DOHH2 (cell line): Measurements from ENCODE around the gene ANK3.

ENCODE experiments used
- H3F3A ChIP-seq: fragments of 200-600 bp; sonication (generic), shearing (Covaris generic); 2 replicates; pipeline ENCODE4 v1.6.0; 2016; ENCODE audit warnings: antibody characterized with exemption, mild to moderate bottlenecking; ENCODE audit not compliant: control insufficient read depth, insufficient read depth
- H3K27ac ChIP-seq: fragments of 200-600 bp; sonication (generic); 2 replicates; pipeline ENCODE4 v1.5.1; 2014; ENCODE audit warnings: low read depth, mild to moderate bottlenecking, low read length, moderate library complexity
- H3K27me3 ChIP-seq: fragments of 200-600 bp; sonication (generic); 2 replicates; pipeline ENCODE4 v1.6.1; 2014; ENCODE audit warnings: mild to moderate bottlenecking, low read length, mixed read lengths; ENCODE audit not compliant: control insufficient read depth
- H3K36me3 ChIP-seq: fragments of 200-600 bp; sonication (generic); 2 replicates; pipeline ENCODE4 v1.6.1; 2014; ENCODE audit warnings: mild to moderate bottlenecking, low read length, moderate library complexity, mixed read lengths; ENCODE audit not compliant: control insufficient read depth
- H3K4me1 ChIP-seq: fragments of 200-600 bp; sonication (generic); 2 replicates; pipeline ENCODE4 v1.6.1; 2014; ENCODE audit warnings: mild to moderate bottlenecking, low read length, mixed read lengths; ENCODE audit not compliant: control insufficient read depth
- H3K4me2 ChIP-seq: fragments of 200-600 bp; sonication (generic); 2 replicates; pipeline ENCODE4 v1.6.0; 2014; ENCODE audit warnings: mild to moderate bottlenecking, low read length, moderate library complexity
- H3K4me3 ChIP-seq: fragments of 200-600 bp; sonication (generic); 2 replicates; pipeline ENCODE4 v1.5.1; 2014; ENCODE audit warnings: mild to moderate bottlenecking, low read length, mixed read lengths
- H3K79me2 ChIP-seq: fragments of 200-600 bp; sonication (generic); 2 replicates; pipeline ENCODE4 v1.6.1; 2014; ENCODE audit warnings: mild to moderate bottlenecking, low read length, mixed read lengths; ENCODE audit not compliant: control insufficient read depth
- H3K9me2 ChIP-seq: fragments of 200-600 bp; sonication (generic); replicated peaks from 2 replicates; pipeline ENCODE4 v1.6.1; 2014; ENCODE audit warnings: mild to moderate bottlenecking, low read length, mixed read lengths; ENCODE audit not compliant: control insufficient read depth
- H3K9me3 ChIP-seq: fragments of 200-600 bp; sonication (generic); 2 replicates; pipeline ENCODE4 v1.6.1; 2014; ENCODE audit warnings: antibody characterized with exemption, low read length, mixed read lengths; ENCODE audit not compliant: control insufficient read depth, insufficient read depth
- H4K20me1 ChIP-seq: fragments of 200-600 bp; sonication (generic); 2 replicates; pipeline ENCODE4 v1.6.0; 2014; ENCODE audit warnings: low read depth, mild to moderate bottlenecking, antibody characterized with exemption, low read length, moderate library complexity; ENCODE audit not compliant: control insufficient read depth, insufficient read depth
- EZH2phosphoT487 ChIP-seq: fragments of 200-600 bp; sonication (generic); IDR thresholded peaks from 2 replicates; pipeline ENCODE4 v1.6.1; 2017; ENCODE audit warnings: borderline replicate concordance, mild to moderate bottlenecking, antibody characterized with exemption, low read length, moderate library complexity, mixed read lengths
- TF ChIP-seq, protein P1 (sequence below): fragments of 200-600 bp; sonication (generic); IDR thresholded peaks from one replicate; pipeline ENCODE4 v1.5.1; 2014; ENCODE audit warnings: antibody characterized with exemption, mild to moderate bottlenecking, low read depth, low read length; ENCODE audit not compliant: poor library complexity, severe bottlenecking

ANK3 gene

DNA sequence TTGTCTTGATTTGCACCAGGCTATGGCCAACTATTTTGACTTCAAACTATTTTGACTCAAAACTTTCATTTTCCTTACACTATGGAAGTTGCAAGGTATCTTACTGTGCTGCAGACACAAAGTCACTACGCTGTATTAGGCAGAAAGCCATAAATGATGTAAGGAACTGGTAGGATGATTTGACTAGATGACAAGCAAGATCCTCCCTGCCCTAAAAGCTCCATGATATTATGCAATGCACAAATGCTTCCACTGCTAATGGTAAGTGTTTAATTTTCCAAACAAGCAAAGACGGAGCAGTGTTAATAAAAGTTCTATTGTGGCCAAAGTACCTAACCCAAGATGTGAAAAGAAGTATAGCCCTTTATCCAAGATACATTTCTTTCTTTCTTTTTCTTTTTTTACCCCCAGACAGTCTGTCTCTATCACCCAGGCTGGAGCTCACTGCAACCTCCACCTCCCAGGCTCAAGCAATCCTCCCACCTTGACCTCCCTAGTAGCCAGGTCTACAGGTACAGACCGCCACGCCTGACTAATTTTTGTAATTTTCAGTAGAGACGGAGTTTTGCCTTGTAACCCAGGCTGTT is 98.2 kb downstream of the ANK3 start:
- Histone ChIP-seq H3K9me2 (no peaks in the 10 kb centered on the region), H3K27ac (no peak overlapping the region), H3F3A (0 out of 2 replicates have a peak, but pooled peaks cover 2% of the 10 kb centered on the region), H3K27me3 (no peaks in the 10 kb centered on the region), H3K79me2 (peaks cover 99% of the 10 kb centered on the region), H3K9me3 (no peaks in the 10 kb centered on the region), H3K4me1 (peaks cover 75% of the 10 kb centered on the region), H4K20me1 (no peaks in the 10 kb centered on the region; the same call in 1 of the 2 replicates), H3K4me3 (no peak overlapping the region), H3K4me2 (no peak overlapping the region), H3K36me3 (no peaks in the 10 kb centered on the region)
- TF ChIP-seq EZH2phosphoT487: no peak
- TF ChIP-seq, protein P1, sequence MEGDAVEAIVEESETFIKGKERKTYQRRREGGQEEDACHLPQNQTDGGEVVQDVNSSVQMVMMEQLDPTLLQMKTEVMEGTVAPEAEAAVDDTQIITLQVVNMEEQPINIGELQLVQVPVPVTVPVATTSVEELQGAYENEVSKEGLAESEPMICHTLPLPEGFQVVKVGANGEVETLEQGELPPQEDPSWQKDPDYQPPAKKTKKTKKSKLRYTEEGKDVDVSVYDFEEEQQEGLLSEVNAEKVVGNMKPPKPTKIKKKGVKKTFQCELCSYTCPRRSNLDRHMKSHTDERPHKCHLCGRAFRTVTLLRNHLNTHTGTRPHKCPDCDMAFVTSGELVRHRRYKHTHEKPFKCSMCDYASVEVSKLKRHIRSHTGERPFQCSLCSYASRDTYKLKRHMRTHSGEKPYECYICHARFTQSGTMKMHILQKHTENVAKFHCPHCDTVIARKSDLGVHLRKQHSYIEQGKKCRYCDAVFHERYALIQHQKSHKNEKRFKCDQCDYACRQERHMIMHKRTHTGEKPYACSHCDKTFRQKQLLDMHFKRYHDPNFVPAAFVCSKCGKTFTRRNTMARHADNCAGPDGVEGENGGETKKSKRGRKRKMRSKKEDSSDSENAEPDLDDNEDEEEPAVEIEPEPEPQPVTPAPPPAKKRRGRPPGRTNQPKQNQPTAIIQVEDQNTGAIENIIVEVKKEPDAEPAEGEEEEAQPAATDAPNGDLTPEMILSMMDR: no peak

DNA sequence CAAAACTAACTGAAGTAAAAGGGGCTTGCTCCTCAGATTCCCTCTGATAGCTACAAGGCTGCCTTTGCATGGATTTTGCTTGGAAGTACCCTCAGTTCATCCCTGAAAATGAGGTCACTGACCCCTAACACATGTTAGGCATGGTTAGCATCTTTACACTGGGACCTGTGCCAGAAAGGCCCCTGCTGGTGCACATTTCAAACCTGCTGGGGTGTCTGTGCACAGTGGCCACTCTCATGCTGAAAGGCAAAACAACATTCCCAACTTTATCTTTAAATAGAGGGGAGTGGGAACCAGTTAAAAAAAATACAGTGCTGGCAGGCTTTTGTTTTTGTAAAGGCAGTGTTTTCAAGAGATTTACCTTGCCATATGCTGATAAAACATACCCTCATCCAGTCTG is 99.1 kb downstream of the ANK3 start:
- peaks cover 99% of the 10 kb centered on the region for H3K79me2 ChIP-seq
- no peaks in the 10 kb centered on the region for H3K9me3 ChIP-seq
- no peaks in the 10 kb centered on the region for H3K9me2 ChIP-seq
- H3K4me3 ChIP-seq: no peak overlapping the region
- H3F3A ChIP-seq: 0 out of 2 replicates have a peak, but pooled peaks cover 2% of the 10 kb centered on the region
- H3K27me3 ChIP-seq: no peaks in the 10 kb centered on the region
- H3K4me1 ChIP-seq: peaks cover 78% of the 10 kb centered on the region
- no peaks in the 10 kb centered on the region for H3K36me3 ChIP-seq
- no peak overlapping the region for H3K27ac ChIP-seq
- H4K20me1 ChIP-seq: no peaks in the 10 kb centered on the region
- no peak for TF ChIP-seq EZH2phosphoT487
- TF ChIP-seq, protein P1: no peak
- no peak overlapping the region for H3K4me2 ChIP-seq

DNA sequence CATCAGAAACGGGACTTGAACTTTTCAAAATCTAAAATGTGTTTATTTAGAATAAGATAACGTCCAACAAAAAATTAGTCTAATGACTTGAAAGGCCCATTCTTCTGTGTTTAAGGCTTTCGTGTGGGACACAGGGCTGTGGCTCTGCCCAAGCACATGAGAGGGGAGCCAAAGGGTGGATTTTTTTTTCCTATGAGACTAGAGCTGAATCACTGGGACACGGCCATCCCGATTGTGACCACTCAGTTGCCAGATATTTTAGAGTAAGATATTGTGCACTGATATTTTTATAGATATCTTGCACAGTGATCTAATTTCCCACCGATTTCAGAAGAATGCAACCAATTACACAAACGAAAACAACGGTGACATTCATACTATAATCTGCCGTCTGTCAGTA is 99.9 kb downstream of the ANK3 start:
- Histone ChIP-seq H3K27me3 (no peaks in the 10 kb centered on the region), H3K36me3 (no peaks in the 10 kb centered on the region), H3F3A (0 out of 2 replicates have a peak, but pooled peaks cover 2% of the 10 kb centered on the region), H3K4me1 (peaks cover 83% of the 10 kb centered on the region), H3K4me2 (no peak overlapping the region), H3K27ac (no peak overlapping the region), H3K79me2 (peaks cover 99% of the 10 kb centered on the region), H3K9me2 (no peaks in the 10 kb centered on the region), H3K4me3 (no peak overlapping the region), H4K20me1 (no peaks in the 10 kb centered on the region), H3K9me3 (no peaks in the 10 kb centered on the region)
- TF ChIP-seq, protein P1: no peak
- no peak for TF ChIP-seq EZH2phosphoT487
